COR-L47 (cell line): ENCODE results near the gene FBXW8.
A peak's percentile ranks its signal among the peaks of the same experiment; 100 is the strongest.

Experiments
- DNase-seq: peaks from one replicate; lab custom pipeline; 2025; lab: John Stamatoyannopoulos, UW

FBXW8 gene

GRCh38 chr12:117076410-117077372 is 165.9 kb downstream of the FBXW8 start:
- peak; percentile 11 for DNase-seq

DNA sequence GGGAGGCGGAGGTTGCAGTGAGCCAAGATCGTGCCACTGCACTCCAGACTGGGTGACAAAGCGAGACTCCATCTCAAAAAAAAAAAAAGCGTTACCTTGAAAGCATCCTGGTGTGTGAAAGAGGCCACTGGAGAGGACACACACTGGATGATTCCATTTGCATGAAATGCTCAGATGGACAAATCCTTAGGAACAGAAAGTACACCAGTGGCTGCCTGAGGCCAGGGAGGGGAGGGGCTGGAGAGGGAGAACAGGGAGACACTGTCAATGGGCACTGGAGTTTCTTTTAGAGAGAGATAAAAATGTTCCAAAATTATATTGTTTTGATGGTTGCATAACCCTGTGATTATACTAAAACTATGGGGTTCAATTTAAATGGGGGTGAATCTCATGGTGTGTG is 168.7 kb downstream of the FBXW8 start:
- DNase-seq = no peak

- no peak for DNase-seq
Measured at GRCh38 chr12:117080661-117081144, 170.0 kb downstream of the FBXW8 start.
